Thymus (tissue), 11 donors: Measurements from ENCODE around the gene FOXL3. TPM values are rescaled to one million over a fixed set of nuclear protein-coding genes. Genes with fewer than 3 reads are reported as not detected.
"Not testable (repeated sequence)": the region's sequence is repeated elsewhere in the genome, so short reads cannot be mapped to it uniquely, and the experiment has no call there.

Source experiments
- DNase-seq, 9 donors: peaks; one replicate each; pipeline ENCODE4 v3.0.0-alpha.2; 2013; ENCODE audit warnings: low spot score in 9 of 9, low read depth in 6 of 9, missing footprints in 1 of 9
- H3K27ac ChIP-seq, 2 donors: one replicate each; pipeline ENCODE4 v1.5.1; 2013; ENCODE audit warnings: control low read depth in 1 of 2, low read depth in 1 of 2, low read length in 1 of 2, mild to moderate bottlenecking in 1 of 2, moderate library complexity in 1 of 2
- H3K27me3 ChIP-seq, 2 donors: one replicate each; pipeline ENCODE4 v1.5.1; 2013; ENCODE audit warnings: low read length in 1 of 2; ENCODE audit not compliant: control insufficient read depth in 2 of 2, insufficient read depth in 1 of 2
- H3K36me3 ChIP-seq, 2 donors: one replicate each; pipeline ENCODE4 v1.5.1; 2013; ENCODE audit warnings: low read length in 1 of 2, mild to moderate bottlenecking in 1 of 2, moderate library complexity in 1 of 2; ENCODE audit not compliant: control insufficient read depth in 2 of 2, insufficient read depth in 2 of 2
- H3K4me1 ChIP-seq, 2 donors: one replicate each; pipeline ENCODE4 v1.5.1; 2013; ENCODE audit warnings: low read length in 2 of 2; ENCODE audit not compliant: control insufficient read depth in 2 of 2, insufficient read depth in 2 of 2
- H3K4me3 ChIP-seq, 2 donors: one replicate each; pipeline ENCODE4 v1.5.1; 2013; ENCODE audit warnings: low read length in 2 of 2, control low read depth in 1 of 2, mild to moderate bottlenecking in 1 of 2
- H3K9me3 ChIP-seq, 2 donors: one replicate each; pipeline ENCODE4 v1.5.1; 2013; ENCODE audit warnings: low read length in 1 of 2, mild to moderate bottlenecking in 1 of 2; ENCODE audit not compliant: control insufficient read depth in 2 of 2, insufficient read depth in 1 of 2
- WGBS: extraction: QIAGEN DNeasy Blood & Tissue Kit; methylation state at CpG from one replicate; pipeline ENCODE4 v1.1.7; 2013; 5-methylcytosine and 5-hydroxymethylcytosine counted together
- polyA plus RNA-seq: library from polyadenylated mRNA; stranded (reverse); fragments of 200-250 nt; gene quantifications from one replicate; pipeline ENCODE4 v1.2.3, GENCODE V29; 2013
- total RNA-seq: library from RNA; stranded (reverse); fragments of 120-200 nt; gene quantifications from one replicate; pipeline ENCODE4 v1.2.4, GENCODE V29; 2013
- donor health status: healthy.

FOXL3 gene
- total and polyA plus RNA-seq, 2 donors, result 0.19 TPM; not detected in 1

- Histone ChIP-seq H3K27ac (no peak overlapping the region), H3K36me3 (no peaks in the 10 kb centered on the region), H3K9me3 (no peaks in the 10 kb centered on the region), H3K4me1 (peaks cover 0 to 4% of the 10 kb centered on the region in 2 donors), H3K27me3 (peaks cover 40 to 72% of the 10 kb centered on the region in 2 donors), H3K4me3 (no peak overlapping the region)
- no peak for DNase-seq
- 77% methylated on average over 21 of the region's 21 CpGs for WGBS
Measured at GRCh38 chr7:291373-292092, 1.6 kb downstream of the FOXL3 start.

- Histone ChIP-seq H3K27me3 (peaks cover 40 to 71% of the 10 kb centered on the region in 2 donors), H3K9me3 (no peaks in the 10 kb centered on the region), H3K4me3 (no peak overlapping the region), H3K36me3 (no peaks in the 10 kb centered on the region), H3K27ac (no peak overlapping the region), H3K4me1 (peaks cover 0 to 4% of the 10 kb centered on the region in 2 donors)
- DNase-seq, result no peak
- 83% methylated on average over 7 of the region's 7 CpGs for WGBS
Measured at GRCh38 chr7:292226-292625, 2.3 kb downstream of the FOXL3 start.

- Histone ChIP-seq H3K4me1 (peaks cover 0 to 4% of the 10 kb centered on the region in 2 donors), H3K4me3 (no peak overlapping the region), H3K27ac (no peak overlapping the region), H3K27me3 (peaks cover 40 to 67% of the 10 kb centered on the region in 2 donors), H3K36me3 (no peaks in the 10 kb centered on the region), H3K9me3 (no peaks in the 10 kb centered on the region)
- DNase-seq, result no peak
- WGBS, result 88% methylated on average over 15 of the region's 15 CpGs
Measured at GRCh38 chr7:292826-293225, 2.9 kb downstream of the FOXL3 start.

- Histone ChIP-seq H3K27ac (no peak overlapping the region), H3K4me1 (peaks cover 0 to 4% of the 10 kb centered on the region in 2 donors), H3K36me3 (no peaks in the 10 kb centered on the region), H3K9me3 (no peaks in the 10 kb centered on the region), H3K4me3 (no peak overlapping the region), H3K27me3 (peaks cover 35 to 57% of the 10 kb centered on the region in 2 donors)
- DNase-seq, result no peak
- WGBS, result 84% methylated on average over 23 of the region's 23 CpGs
Measured at GRCh38 chr7:293681-294439, 3.9 kb downstream of the FOXL3 start.

- Histone ChIP-seq H3K9me3 (no peaks in the 10 kb centered on the region), H3K4me1 (peaks cover 0 to 4% of the 10 kb centered on the region in 2 donors), H3K36me3 (no peaks in the 10 kb centered on the region), H3K27ac (no peak overlapping the region), H3K4me3 (no peak overlapping the region), H3K27me3 (peaks cover 28 to 49% of the 10 kb centered on the region in 2 donors)
- WGBS, result 91% methylated on average over 25 of the region's 25 CpGs
- DNase-seq, result no peak
Measured at GRCh38 chr7:294440-295154, 4.6 kb downstream of the FOXL3 start.

- H3K4me1 ChIP-seq, result no peaks in the 10 kb centered on the region
- H3K4me3 ChIP-seq, result no peak overlapping the region
- no peak for DNase-seq
- H3K27me3 ChIP-seq, result peaks cover 19 to 41% of the 10 kb centered on the region in 2 donors
- no peak overlapping the region for H3K27ac ChIP-seq
- no peaks in the 10 kb centered on the region for H3K9me3 ChIP-seq
- WGBS, result 89% methylated on average over 27 of the region's 27 CpGs
- no peaks in the 10 kb centered on the region for H3K36me3 ChIP-seq
Measured at GRCh38 chr7:295155-296154, 5.5 kb downstream of the FOXL3 start.

GRCh38 chr7:296373-296945 lies 6.5 kb downstream of the FOXL3 start:
- Histone ChIP-seq H3K27me3 (peaks cover 9 to 33% of the 10 kb centered on the region in 2 donors), H3K27ac (no peak overlapping the region), H3K4me1 (no peaks in the 10 kb centered on the region), H3K4me3 (no peak overlapping the region), H3K36me3 (no peaks in the 10 kb centered on the region), H3K9me3 (no peaks in the 10 kb centered on the region)
- DNase-seq, result no peak
- 84% methylated on average over 19 of the region's 20 CpGs for WGBS

GRCh38 chr7:297141-297540 lies 7.2 kb downstream of the FOXL3 start:
- H3K27ac ChIP-seq, H3K4me1 ChIP-seq, H3K9me3 ChIP-seq, H3K36me3 ChIP-seq, DNase-seq, H3K4me3 ChIP-seq: not testable (repeated sequence)
- H3K27me3 ChIP-seq, result peaks cover 4 to 26% of the 10 kb centered on the region in 2 donors
- WGBS, result 84% methylated on average over 23 of the region's 24 CpGs
